Activated CD4-positive, CD25-positive, alpha-beta regulatory T cell (primary cell): Measurements from ENCODE around the gene MFN2.
"Not testable (repeated sequence)": the region's sequence is repeated elsewhere in the genome, so short reads cannot be mapped to it uniquely, and the experiment has no call there.

Experiments used
- DNase-seq, 4 experiments: peaks; one replicate each; lab custom pipeline; 2025; lab: John Stamatoyannopoulos, UW

Gene MFN2

GRCh38 chr1:11979851-11980675 is at the start of gene MFN2:
Gene MFN2 (plus strand): TSS chr1:11980444. CDS start chr1:11989169, 8,725 bp downstream.
- peak; percentile 82 to 98 (median 92) for DNase-seq

DNA sequence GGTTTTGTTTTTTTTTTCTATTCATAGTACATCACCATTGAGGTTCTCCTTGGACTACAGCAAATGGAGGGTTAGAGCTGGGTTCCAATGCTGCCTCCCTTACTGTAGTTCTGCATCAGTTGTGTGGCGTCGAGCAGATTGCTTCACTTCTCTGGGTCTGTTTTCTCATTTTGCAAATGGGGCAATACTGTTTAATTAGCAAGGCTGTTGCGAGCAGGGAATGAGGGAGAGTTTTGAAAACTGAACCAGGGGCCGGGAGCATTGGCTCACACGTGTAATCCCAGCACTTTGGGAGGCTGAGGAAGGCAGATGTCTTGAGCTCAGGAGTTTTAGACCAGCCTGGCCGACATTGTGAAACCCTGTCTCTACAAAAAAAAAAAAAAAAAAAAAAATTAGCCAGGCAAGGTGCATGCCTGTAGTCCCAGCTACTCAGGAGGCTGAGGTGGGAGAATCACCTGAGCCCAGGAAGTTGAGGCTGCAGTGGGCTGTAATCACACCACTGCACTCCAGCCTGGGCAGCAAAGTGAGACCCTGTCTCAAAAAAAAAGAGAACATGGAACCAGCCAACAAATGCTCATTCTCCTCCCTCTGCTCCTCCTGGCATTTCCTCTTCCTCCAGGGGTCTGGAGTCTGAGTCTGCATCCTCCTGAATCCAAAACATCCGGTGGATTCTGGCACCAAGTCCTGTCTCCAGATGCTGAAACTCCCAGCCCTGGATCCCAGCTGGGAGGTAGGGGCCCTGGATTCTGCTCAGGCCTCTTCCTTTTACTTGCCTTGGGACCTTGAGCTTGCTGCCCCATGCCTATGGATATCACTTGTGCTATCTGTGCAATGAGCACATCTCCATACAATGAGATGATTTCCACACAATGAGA is 49.4 kb upstream of the MFN2 start:
- no peak for DNase-seq

GRCh38 chr1:11931845-11932244 is 48.4 kb upstream of the MFN2 start:
- DNase-seq = no peak

GRCh38 chr1:11934302-11935056 is 45.8 kb upstream of the MFN2 start, which contains the start of gene PLOD1:
Gene PLOD1 (plus strand): TSS chr1:11934717. CDS start chr1:11934780, 63 bp downstream.
- DNase-seq = peak; percentile 66 to 75 (median 74)

GRCh38 chr1:11935057-11935412 is 45.2 kb upstream of the MFN2 start:
- DNase-seq = no peak

DNA sequence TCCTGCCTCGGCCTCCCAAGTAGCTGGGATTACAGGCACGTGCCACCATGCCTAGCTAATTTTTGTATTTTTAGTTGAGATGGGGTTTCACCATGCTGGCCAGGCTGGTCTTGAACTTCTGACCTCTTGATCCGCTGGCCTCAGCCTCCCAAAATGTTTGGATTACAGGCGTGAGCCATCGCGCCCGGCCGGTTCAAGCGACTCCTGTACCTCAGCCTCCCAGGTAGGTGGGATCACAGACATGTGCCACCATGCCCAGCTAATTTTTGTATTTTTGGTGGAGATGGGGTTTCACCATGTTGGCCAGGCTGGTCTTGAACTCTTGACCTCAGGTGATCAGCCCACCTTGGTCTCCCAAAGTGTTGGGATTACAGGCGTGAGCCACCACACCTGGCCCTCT is 44.5 kb upstream of the MFN2 start:
- not testable (repeated sequence) for DNase-seq

- no peak for DNase-seq
Measured at GRCh38 chr1:11938722-11939526, 41.3 kb upstream of the MFN2 start.

DNA sequence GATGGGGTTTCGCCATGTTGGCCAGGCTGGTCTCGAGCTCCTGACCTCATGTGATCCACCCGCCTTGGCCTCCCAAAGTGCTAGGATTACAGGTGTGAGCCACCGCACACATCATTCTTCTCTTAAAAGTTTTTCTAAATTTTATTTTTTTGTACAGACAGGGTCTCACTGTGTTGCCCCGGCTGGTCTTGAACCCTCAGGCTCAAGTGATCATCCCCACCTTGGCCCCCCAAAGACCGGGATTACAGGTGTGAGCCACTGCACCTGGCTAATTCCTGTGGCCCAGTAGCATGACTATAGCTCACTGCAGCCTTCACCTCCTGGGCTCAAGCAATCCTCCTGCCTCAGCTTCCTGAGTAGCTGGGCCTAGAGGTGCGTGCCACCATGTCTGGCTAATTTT is 40.5 kb upstream of the MFN2 start:
- DNase-seq = not testable (repeated sequence)

GRCh38 chr1:11940260-11940921 is 39.9 kb upstream of the MFN2 start:
- no peak for DNase-seq

- DNase-seq = no peak
Measured at GRCh38 chr1:11942280-11942679, 38.0 kb upstream of the MFN2 start.

DNA sequence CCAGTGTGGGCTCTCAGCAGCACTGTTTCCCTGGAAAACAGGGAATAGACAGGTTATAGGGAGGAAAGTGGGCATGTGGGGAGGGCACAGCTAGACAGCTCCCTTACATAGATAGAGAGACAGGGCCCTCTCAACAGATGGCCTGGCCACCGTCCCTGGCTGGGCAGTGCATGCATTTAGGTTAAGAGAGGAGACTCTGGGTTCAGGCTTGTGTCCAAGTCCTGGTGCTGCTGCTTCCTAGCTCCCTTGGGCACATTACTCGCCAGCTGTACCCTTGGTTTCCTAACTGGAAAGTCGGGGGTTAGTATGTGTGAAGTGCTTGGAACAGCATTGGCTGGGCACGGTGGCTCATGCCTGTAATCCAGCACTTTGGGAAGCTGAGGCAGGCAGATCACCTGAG is 36.6 kb upstream of the MFN2 start:
- no peak for DNase-seq

- no peak for DNase-seq
Measured at GRCh38 chr1:11944358-11944931, 35.8 kb upstream of the MFN2 start.

DNA sequence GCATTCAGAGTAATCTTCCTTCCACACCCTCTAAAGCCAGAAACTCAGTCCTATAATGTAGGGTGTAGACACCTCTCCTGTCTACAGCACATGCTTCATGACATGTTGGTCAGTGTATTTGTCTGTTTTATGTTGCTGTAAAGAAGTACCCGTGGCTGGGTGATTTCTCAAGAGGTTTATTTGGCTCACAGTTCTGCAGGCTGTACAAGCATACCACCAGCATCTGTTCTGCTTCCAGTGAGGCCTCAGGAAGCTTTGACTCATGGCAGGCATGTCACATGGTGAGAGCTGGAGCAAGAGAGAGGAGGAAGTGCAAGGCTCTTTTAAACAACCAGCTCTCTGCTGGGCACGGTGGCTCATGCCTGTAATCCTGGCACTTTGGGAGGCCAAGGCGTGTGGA is 33.6 kb upstream of the MFN2 start:
- no peak for DNase-seq

GRCh38 chr1:11948822-11949458 is 31.3 kb upstream of the MFN2 start:
- no peak for DNase-seq

GRCh38 chr1:11951901-11952300 is 28.3 kb upstream of the MFN2 start:
- DNase-seq = no peak

DNA sequence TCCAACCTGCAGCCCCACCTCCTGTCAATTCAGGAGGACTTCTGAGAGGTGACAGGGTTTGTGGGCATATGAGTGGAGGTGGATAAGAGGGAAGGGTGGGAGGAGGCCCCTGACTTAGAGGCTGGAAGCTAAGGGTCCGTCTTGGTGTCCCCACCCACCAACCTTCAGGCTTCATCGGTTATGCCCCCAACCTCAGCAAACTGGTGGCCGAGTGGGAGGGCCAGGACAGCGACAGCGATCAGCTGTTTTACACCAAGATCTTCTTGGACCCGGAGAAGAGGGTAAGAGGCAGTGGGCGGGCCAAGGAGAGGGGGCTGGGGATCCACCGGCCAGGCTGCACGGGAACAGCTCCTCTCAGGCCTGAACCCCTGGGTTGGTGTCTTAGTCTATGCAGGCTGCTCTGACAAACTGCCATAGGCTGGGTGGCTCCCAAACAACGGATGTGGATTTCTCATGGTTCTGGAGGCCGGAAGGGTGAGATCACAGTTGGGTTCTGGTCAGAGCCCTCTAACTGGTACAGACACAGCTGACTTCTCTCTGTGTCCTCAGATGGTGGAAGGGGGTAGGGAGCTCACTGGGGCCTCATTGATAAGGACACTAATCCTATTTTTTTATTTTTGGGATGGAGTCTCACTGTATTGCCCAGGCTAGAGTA is 27.7 kb upstream of the MFN2 start:
- no peak for DNase-seq

DNA sequence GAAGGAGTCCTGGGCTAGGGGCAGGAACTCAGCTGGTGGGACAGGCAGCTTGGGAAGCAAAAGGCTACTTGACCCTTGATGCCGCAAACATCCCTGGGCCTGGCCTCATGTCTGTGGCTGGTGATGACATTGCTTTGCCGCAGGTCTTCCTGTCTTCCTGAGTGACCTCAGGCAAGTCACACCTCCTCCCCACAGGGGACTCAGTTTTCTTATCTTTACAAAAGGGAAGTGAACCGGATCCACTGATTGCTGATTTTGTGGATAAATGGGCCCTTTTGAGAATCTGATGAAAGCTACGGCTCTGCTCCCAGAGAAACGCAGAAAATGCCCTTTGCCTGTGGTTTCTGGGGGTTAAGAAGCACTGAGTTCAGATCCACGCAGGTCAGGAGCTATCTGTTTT is 25.0 kb upstream of the MFN2 start:
- no peak for DNase-seq

GRCh38 chr1:11957398-11957797 is 22.8 kb upstream of the MFN2 start:
- no peak for DNase-seq

- DNase-seq = no peak
Measured at GRCh38 chr1:11957897-11958296, 22.3 kb upstream of the MFN2 start.
